OCI-LY3 (cell line): Measurements from ENCODE around the gene DNAH1.

ENCODE experiments used
- H2AFZ ChIP-seq: fragments of 200-600, 300-600 bp; shearing (Covaris generic); 2 replicates; pipeline ENCODE4 v1.6.0; 2014; ENCODE audit warnings: antibody characterized with exemption, low read depth, low read length
- H3K27ac ChIP-seq: fragments of 200-600, 300-600 bp; sonication (generic); 2 replicates; pipeline ENCODE4 v1.5.1; 2014; ENCODE audit warnings: mild to moderate bottlenecking, low read length, moderate library complexity, mixed read lengths
- H3K27me3 ChIP-seq: fragments of 200-600, 300-600 bp; sonication (generic); 2 replicates; pipeline ENCODE4 v1.6.1; 2014; ENCODE audit warnings: low read depth, low read length, mixed read lengths
- H3K36me3 ChIP-seq: fragments of 200-600, 300-600 bp; sonication (generic); replicated peaks from 2 replicates; pipeline ENCODE3; 2014; ENCODE audit warnings: low read depth, low read length, mixed read lengths
- H3K4me1 ChIP-seq: fragments of 300-600, 200-600 bp; sonication (generic); 2 replicates; pipeline ENCODE4 v1.6.1; 2014; ENCODE audit warnings: low read length, mixed read lengths
- H3K4me2 ChIP-seq: fragments of 200-600, 300-600 bp; sonication (generic); 2 replicates; pipeline ENCODE4 v1.6.1; 2014; ENCODE audit warnings: low read length, mixed read lengths
- H3K4me3 ChIP-seq: fragments of 300-600, 200-600 bp; sonication (generic); 2 replicates; pipeline ENCODE4 v1.5.1; 2014; ENCODE audit warnings: antibody characterized with exemption, mild to moderate bottlenecking, low read length, moderate library complexity
- H3K79me2 ChIP-seq: fragments of 300-600, 200-600 bp; shearing (Covaris generic); 2 replicates; pipeline ENCODE4 v1.6.1; 2014; ENCODE audit warnings: mild to moderate bottlenecking, low read length, mixed read lengths
- H3K9ac ChIP-seq: fragments of 300-600, 200-600 bp; shearing (Covaris generic); 2 replicates; pipeline ENCODE4 v1.6.0; 2014; ENCODE audit warnings: mild to moderate bottlenecking, low read length, moderate library complexity
- H3K9me3 ChIP-seq: fragments of 200-600, 300-600 bp; shearing (Covaris generic); 2 replicates; pipeline ENCODE4 v1.6.1; 2014; ENCODE audit warnings: low read length, mixed read lengths; ENCODE audit not compliant: insufficient read depth
- H4K20me1 ChIP-seq: fragments of 200-600, 300-600 bp; sonication (generic); 2 replicates; pipeline ENCODE4 v1.6.1; 2016; ENCODE audit warnings: low read length, mixed read lengths; ENCODE audit not compliant: insufficient read depth
- EZH2phosphoT487 ChIP-seq: fragments of 200-600 bp; shearing (Covaris generic); IDR thresholded peaks from 2 replicates; pipeline ENCODE4 v1.6.1; 2018; ENCODE audit warnings: antibody characterized with exemption, mixed run types, low read depth
- TF ChIP-seq, protein P1 (sequence below): fragments of 200-600, 300-600 bp; sonication (generic); IDR thresholded peaks from 2 replicates; pipeline ENCODE4 v1.5.1; 2014; ENCODE audit warnings: antibody characterized with exemption, low read length, low read depth

The DNAH1 gene

DNA sequence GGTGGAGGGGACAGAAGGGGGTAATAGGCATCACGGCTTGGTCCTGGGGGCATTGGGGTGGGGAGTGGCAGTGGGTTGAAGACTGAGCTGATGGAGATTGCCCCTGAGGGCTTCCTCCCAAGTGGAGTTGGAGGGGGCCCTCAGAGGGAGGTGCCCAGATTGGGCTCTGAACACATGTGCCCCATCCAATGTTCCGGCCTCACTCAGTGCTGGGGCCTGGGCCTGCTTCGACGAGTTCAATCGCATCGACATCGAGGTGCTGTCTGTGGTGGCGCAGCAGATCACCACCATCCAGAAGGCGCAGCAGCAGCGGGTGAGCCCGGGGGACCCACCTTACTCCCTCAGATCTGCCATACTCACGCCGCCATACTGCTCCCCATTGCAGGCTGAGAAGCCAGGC, 45.3 kb downstream of the DNAH1 start:
- H4K20me1 ChIP-seq: no peaks in the 10 kb centered on the region
- no peak overlapping the region for H3K27ac ChIP-seq
- no peak overlapping the region for H3K4me3 ChIP-seq
- no peaks in the 10 kb centered on the region for H3K4me1 ChIP-seq
- no peak overlapping the region for H2AFZ ChIP-seq
- H3K9me3 ChIP-seq: no peaks in the 10 kb centered on the region
- no peaks in the 10 kb centered on the region for H3K36me3 ChIP-seq
- no peaks in the 10 kb centered on the region for H3K27me3 ChIP-seq
- TF ChIP-seq, protein P1, sequence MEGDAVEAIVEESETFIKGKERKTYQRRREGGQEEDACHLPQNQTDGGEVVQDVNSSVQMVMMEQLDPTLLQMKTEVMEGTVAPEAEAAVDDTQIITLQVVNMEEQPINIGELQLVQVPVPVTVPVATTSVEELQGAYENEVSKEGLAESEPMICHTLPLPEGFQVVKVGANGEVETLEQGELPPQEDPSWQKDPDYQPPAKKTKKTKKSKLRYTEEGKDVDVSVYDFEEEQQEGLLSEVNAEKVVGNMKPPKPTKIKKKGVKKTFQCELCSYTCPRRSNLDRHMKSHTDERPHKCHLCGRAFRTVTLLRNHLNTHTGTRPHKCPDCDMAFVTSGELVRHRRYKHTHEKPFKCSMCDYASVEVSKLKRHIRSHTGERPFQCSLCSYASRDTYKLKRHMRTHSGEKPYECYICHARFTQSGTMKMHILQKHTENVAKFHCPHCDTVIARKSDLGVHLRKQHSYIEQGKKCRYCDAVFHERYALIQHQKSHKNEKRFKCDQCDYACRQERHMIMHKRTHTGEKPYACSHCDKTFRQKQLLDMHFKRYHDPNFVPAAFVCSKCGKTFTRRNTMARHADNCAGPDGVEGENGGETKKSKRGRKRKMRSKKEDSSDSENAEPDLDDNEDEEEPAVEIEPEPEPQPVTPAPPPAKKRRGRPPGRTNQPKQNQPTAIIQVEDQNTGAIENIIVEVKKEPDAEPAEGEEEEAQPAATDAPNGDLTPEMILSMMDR: no peak
- no peak for TF ChIP-seq EZH2phosphoT487
- H3K4me2 ChIP-seq: no peak overlapping the region
- no peak overlapping the region for H3K9ac ChIP-seq
- no peaks in the 10 kb centered on the region for H3K79me2 ChIP-seq

DNA sequence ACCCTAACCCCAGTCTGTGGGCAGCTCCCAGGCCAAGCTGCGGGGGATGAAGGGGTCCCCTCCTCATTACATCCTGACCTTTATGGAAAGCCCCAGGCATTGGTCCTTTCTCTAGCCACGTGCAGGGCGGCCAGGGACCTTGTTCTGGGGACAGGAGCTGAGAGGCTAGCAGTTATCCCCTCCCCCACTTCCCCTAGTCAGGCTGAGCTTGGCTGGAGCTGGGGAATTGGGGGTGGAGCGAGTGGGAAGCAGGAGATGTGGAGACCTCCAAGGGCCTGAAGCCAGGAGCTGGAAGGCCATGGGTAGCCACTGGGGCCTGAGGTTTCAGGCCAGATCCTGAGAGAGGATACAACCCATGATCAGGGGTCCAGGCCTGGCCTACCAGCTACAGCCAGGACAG, 45.8 kb downstream of the DNAH1 start:
- TF ChIP-seq, protein P1: no peak
- TF ChIP-seq EZH2phosphoT487: no peak
- Histone ChIP-seq H3K36me3 (no peaks in the 10 kb centered on the region), H3K4me2 (no peak overlapping the region), H4K20me1 (no peaks in the 10 kb centered on the region), H3K27me3 (no peaks in the 10 kb centered on the region), H3K27ac (no peak overlapping the region), H3K4me1 (no peaks in the 10 kb centered on the region), H3K9me3 (no peaks in the 10 kb centered on the region), H3K79me2 (no peaks in the 10 kb centered on the region), H3K4me3 (no peak overlapping the region), H3K9ac (no peak overlapping the region), H2AFZ (no peak overlapping the region)

DNA sequence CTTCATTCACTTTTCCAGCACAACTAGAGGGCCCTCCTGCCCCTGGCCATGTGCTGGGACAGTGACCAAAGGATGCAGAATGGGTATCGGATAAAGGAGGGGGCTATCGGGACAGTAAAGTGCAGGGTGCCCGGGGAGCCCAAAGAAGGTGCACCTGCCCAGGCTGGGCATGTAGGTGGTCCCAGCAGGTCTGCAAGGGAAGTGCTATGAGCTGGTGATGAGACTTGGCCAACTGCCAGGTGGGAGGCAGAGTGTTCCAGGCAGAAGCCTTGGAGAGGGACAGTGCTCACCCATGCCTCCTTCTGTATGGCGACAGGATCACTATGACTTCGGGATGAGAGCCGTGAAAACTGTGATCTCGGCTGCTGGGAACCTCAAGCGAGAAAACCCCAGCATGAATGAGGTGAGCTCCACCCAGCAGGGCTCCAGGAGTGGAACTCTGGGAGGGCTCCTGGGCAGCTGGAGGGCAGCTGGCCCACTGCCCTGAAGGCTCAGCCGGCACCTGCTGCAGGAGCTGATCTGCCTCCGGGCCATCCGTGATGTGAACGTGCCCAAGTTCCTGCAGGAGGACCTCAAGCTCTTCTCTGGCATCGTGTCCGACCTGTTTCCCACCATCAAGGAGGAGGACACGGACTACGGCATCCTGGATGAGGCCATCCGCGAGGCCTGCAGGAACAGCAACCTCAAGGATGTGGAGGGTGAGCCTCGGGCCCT, 48.4 kb downstream of the DNAH1 start:
- Histone ChIP-seq H3K4me3 (no peak overlapping the region), H3K9ac (no peak overlapping the region), H3K27me3 (no peaks in the 10 kb centered on the region), H3K36me3 (no peaks in the 10 kb centered on the region), H3K9me3 (no peaks in the 10 kb centered on the region), H3K27ac (no peak overlapping the region), H2AFZ (no peak overlapping the region), H3K79me2 (no peaks in the 10 kb centered on the region), H3K4me1 (no peaks in the 10 kb centered on the region), H4K20me1 (no peaks in the 10 kb centered on the region), H3K4me2 (no peak overlapping the region)
- TF ChIP-seq, protein P1: no peak
- TF ChIP-seq EZH2phosphoT487: no peak

DNA sequence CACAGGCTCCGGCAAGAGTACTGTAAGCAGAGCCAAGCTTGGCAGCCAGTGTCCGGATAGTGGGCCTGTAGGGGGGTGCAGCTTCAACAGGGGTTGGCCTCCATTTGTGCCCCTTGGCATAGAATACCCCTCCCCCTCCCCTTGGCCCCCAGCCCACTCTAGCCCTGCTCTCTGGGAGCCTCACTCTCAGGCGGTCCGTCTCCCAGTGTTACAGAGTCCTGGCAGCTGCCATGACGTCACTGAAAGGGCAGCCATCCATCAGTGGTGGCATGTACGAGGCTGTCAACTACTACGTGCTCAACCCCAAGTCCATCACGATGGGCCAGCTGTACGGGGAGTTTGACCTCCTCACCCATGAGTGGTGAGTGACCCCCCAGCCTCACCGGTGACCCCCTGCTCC, 50.4 kb downstream of the DNAH1 start:
- no peak overlapping the region for H3K4me3 ChIP-seq
- H3K9ac ChIP-seq: no peak overlapping the region
- H3K27me3 ChIP-seq: no peaks in the 10 kb centered on the region
- H3K27ac ChIP-seq: no peak overlapping the region
- H4K20me1 ChIP-seq: no peaks in the 10 kb centered on the region
- H3K9me3 ChIP-seq: no peaks in the 10 kb centered on the region
- no peaks in the 10 kb centered on the region for H3K79me2 ChIP-seq
- TF ChIP-seq, protein P1: no peak
- no peak for TF ChIP-seq EZH2phosphoT487
- no peaks in the 10 kb centered on the region for H3K36me3 ChIP-seq
- H3K4me1 ChIP-seq: no peaks in the 10 kb centered on the region
- no peak overlapping the region for H3K4me2 ChIP-seq
- H2AFZ ChIP-seq: no peak overlapping the region
